Stimulated activated CD8-positive, alpha-beta memory T cell treated with anti-CD3 and anti-CD28 coated beads, Interleukin-4, amount 100 ng/mL, for 4 hours (primary cell): Measurements from ENCODE around the gene NRP2.

Experiments used
- DNase-seq, 2 donors: peaks; one replicate each; pipeline ENCODE4 v3.0.0-alpha.2; 2020; ENCODE audit warnings: low read depth in 2 of 2, low spot score in 1 of 2

NRP2 gene

DNA sequence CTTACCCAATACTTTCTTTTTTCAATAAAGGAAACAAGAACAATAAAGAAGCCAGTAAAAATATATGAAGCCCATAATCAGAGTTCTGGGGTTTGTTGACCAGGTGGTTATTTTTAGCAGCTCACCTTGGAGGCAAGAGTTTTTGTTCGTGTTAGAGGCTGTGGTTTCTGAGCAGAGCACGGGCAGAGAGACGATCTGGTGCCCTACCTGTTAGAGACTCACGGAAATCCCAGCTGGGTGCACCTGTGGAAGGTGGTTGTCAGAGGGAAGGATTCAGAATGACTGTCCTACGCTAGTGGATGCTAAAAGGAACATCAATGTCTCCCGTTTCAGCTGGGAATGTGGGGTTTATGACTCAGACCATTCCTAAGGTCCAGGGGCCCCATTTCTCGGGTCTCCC lies 87.6 kb downstream of the NRP2 start:
- DNase-seq = no peak

DNA sequence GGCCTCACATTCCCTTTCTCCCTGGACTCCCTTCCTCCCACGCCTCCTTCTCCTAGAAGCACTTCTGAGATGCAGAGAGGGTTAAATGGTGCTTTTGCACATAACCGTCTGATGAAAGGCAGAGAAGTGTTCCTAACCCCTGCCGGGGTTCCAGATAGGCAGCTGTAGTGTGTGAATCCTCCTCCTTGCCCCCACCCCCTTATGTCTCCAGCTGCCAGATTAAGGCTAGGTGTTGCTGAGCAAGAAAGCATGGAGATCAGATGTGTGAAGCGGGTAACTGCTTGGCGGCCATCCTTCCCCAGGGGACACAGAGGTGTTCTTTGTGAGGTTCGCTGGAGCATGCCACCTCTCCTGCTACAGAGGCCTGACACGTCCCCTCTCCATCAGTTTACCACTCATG lies 88.3 kb downstream of the NRP2 start:
- no peak for DNase-seq

DNA sequence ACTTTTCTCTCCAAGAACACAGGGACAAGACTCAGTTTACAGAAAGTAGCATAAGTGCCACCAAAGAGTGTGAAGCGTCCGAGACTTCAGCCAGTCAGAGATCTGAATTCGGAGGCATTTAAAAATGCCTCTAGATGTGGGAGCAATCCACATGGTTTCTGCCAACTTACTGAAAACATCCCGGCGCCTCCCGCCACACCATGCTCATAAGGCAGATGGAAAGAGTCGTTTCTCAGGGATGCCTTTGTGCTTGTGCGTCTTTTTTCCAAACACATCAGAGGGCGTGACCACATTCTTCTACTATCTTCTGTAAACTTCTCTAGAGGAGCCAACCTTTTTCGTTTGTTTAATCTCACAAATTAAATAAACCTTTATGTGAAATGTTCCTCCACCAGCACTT lies 88.7 kb downstream of the NRP2 start:
- no peak for DNase-seq

DNA sequence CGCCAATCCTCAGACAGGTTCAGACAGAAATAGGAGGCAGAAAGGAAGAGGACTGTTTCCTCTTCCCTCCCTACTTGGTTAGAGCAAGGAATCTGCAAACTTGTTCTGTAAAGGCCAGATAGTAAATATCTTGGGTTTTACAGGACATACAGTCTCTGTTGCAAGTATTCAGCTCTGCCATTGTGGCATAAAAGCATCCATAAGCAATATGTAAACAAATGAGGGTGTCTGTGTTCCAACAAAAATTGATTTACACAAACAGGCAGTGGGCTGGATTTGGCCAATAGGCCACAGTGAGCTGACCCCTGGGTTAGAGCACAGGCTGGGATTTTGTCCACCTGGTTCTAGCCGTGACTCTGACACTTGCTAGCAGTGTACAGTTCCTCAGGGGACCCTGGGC lies 89.4 kb downstream of the NRP2 start:
- DNase-seq = no peak

DNA sequence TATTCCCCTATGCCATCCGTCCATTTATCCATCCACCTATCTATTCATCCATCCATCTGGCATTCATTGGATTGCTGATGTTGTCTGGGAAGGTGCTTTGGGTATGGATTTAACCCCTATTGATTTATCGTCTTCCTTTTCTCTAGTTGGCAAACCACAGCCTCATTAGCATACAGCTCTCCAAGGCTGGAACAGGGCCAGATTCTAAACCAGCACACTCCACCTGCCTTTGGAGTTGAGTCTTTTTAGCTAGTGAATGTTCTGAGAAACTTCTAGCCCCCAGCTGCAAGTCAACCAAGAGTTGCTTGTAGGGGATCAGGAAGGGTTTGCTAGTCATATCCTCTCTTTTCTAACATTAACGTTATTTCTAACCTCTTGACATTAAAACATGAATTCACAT lies 90.7 kb downstream of the NRP2 start:
- no peak for DNase-seq

DNA sequence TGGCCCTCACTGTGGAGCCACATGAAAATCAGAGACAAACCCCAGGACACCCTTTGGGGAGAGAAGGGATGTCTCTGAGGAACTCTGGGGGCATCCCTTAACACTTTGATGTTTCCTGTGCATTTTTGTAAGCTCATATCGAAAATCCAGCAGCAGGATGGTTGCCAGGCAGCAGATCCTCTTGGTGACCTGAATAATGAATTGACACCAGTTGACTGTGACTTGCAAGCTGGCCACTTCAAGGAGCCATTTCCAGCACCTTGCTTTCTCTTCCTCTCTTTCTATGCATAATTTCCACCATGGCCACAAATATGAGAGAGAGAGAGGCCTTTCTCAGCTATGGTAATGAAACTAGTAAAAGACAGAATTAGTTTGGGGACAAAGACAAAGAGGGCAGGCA lies 91.7 kb downstream of the NRP2 start:
- no peak for DNase-seq

DNA sequence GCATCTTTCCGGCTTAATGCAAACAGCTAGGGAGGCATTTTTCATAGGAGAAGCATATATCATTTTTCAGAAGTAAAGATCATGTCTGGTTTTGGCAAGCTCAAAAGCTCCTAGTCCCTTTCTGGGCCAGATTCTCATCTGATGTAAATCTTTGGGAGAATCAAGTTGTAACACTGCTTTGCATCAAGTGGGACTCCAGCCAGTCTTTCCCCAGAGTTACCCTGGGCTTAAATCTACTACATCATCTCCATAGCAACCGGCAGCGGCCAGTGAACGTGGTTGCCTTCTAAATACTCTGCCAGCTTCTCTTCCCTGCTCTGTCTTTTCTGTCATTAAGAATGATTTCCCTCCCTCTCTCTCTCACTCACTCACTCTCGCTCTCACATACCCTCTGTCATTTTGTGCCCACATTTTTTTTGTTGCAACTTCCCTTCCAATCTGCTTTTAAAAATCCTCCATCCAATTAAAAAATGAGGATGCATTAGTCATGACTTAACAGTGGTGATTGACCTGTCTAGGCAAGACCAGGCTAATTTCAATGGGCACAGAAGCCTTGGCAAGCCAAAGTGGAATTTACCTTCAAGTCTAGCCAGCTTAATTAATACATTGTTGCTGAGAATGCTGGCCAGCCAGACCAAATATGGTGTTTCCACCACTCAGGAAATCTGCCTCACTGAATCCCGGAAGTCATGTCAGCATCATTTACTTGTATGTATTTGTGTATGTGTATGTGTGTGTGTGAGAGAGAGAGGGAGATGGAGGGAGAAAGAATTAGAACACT lies 93.0 kb downstream of the NRP2 start:
- DNase-seq = no peak

DNA sequence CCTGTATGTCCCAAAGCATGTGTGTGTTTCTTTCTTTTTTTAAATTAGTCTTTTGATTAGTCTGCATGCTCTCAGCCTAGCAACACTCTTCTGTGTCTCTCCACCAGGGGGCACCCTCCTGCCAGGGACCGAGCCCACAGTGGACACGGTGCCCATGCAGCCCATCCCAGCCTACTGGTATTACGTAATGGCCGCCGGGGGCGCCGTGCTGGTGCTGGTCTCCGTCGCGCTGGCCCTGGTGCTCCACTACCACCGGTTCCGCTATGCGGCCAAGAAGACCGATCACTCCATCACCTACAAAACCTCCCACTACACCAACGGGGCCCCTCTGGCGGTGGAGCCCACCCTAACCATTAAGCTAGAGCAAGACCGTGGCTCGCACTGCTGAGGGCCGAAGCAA lies 93.8 kb downstream of the NRP2 start:
- DNase-seq = no peak

DNA sequence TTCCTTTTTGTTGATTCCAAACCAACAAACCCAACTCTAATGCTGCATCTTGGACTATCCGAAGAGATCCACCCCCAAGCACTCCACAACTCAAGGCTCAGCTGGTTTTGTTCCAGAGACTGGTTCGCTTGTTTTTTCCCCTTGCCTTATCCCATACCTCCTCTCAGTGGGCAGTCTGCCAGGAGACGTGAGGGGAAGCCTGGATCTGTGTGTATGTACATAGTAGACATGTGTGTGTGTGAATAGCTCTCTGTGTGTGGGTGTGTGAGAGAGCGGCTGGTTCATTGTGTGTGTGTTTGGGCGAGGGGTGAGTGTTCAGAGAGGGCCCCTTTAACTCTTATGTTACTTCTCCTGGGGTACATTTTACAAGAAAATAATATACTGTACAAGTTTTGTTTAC lies 94.4 kb downstream of the NRP2 start:
- DNase-seq = no peak

DNA sequence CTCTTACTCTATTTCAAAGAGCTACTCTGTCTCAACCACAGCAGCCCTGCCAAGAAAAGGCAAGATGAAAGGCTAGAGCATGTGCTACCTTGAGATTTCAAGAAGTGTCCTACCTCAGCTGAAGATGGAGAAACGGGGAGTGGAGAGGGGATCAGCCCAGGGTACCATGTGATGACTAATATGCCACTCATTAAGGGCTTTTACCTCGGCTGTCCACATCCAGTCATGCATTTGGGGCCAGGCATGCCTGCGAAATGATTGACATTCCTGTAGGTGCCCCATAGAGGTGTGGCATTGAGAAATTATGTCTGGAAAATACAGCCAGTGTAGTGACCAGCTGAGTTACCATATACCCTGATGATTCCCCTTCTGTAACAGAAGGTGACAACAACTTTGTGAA lies 96.1 kb downstream of the NRP2 start:
- DNase-seq = no peak

DNA sequence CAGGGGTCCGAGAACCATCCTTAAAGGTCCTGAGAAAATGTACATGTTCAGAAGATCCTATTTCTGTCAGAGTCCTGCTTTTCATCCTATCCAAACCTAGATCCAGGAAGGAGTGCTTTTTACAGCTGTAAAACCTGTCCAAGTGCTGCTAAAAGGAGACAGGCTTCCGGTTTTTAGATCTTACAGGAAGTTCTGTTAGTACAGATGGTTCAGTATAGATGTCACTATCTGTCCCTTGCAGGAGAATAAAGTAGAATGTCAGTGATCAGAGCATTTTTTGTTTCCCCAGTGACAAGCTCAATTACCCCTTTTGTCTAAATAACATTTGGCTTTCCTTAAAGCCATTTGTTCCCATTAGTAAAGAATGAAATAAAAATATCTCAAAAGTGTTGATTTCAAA lies 98.3 kb downstream of the NRP2 start:
- DNase-seq = no peak

DNA sequence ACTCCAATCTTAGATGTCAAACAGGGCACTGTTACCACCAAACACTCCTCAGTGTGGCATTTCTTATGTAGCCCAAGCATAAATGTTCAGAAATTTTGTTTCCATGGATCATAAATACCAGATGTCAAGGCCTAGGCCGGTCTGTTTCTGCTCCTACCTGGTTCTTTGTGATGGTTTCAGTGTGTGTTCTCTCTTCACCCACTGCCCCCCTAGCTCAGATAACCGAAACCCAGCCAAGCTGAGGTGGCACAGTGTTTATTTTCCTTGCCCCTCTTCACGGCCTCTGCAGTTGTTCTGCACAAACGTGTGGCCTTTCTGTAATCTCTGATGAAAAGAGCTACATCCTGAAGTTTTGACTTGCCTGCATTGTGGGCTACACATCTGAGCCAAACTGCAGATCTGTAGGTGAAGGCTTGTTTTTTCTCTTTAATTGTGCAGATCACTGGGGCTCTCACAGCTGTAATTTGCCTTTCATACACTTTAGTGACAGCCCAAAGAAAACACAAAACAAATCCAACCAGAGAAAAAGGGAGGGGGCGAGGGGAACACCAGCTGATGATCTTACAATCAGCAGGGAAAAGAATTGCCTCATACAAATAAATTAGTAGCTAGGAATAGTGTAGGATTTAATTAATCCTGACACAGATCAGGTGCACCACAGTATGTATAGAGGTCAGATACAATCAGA lies 99.1 kb downstream of the NRP2 start:
- no peak for DNase-seq

DNA sequence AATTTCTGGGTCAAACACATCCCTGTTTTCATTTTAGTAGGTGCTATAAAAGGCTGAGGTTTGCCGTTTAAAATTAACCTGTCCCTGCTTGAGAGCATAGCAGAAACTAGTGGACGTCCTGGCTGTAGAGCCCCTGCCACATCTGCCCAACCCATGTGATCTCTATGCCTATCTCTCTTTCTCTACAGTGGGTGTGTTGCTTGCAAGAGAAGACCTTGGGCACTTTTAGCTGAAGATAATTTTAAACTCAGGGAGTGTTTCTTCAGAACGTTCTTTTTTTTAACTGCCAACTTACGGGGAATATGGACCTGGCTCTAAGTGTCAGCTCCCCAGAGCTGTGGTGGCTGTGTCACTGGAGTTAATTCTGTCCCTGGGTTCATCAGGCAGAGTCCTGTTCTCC lies 100.6 kb downstream of the NRP2 start:
- DNase-seq = no peak

DNA sequence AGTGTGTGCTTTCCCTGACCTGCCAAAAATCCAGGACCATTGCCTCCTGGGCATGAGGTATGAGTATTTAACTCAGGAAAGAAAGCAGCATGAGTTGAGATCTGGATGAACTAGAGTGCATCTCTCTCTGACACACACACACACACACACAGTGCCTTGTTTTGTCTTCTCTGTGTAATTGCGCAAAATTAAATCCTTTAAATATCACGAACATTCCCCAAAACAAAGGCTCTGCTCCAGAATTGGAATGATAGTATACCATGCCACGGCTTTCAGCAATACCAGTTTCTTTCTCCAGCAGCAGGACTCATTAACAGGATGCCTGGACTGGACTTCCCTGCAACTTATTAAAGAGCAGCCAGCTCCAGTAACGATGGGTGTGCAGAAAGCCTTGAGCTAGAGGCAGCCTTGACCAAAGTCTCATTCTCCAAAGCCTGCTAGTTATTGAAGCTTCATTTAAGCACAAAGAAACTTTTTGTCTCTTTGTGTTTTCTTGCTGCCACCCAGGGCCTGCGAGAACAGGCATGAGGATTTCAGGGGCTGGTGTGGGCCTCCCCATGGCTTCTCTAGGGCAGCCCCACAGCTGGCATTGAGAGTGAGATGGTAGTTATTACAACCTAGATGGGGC lies 101.7 kb downstream of the NRP2 start:
- DNase-seq = no peak

DNA sequence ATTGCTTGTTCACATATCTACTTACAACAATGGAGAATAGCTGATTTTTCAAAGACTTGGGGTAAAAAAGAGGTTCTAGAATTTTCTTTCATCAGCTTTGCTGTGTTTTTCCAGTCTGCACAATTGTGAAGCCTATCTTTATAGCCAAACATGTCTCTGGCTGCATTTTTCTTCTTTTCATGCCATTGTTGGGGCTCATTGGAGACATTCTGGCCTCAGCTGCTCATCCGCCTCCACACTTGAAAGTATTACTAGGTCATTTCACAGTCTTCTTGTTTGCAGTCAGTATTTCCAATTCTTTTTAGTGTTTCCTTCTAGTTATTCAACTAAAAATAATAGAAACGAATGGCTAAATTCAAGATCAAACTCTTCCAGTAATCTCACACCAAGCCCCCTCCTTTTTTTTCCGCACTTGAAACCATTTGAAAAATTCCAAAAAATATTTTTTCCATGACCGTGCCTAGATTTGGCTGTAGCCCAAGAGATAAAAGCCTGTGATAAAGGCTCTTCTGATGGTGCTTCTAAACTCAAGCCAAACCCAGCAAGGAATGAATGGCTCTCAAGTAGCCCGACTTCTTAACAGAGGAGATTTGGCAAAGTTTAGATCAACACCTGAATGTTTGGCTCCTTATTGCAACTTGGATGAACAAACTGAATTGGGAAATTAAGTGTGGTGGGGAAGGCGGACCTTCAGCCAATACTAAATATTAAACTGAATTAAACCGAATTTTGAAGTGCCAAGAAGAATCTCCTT lies 103.4 kb downstream of the NRP2 start:
- no peak for DNase-seq

DNA sequence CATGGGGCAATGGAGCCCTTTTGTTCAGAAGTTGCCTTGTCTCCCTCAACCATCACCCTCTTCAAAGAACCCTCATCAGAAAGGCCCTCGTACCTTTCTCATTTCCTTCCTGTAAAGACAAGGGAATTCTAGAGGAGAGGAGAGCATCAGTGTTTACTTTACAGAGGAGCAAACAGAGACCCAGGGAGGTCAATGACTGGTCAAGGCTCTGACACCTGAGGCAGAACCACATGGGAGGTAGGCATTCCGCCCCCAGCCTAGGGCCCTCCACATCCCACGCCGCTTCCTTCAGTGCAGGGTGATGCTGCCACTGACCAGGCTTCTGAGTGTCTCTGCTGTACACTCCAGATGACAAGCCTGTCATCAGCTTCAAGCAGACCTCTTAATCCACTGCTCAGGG lies 104.7 kb downstream of the NRP2 start:
- no peak for DNase-seq

DNA sequence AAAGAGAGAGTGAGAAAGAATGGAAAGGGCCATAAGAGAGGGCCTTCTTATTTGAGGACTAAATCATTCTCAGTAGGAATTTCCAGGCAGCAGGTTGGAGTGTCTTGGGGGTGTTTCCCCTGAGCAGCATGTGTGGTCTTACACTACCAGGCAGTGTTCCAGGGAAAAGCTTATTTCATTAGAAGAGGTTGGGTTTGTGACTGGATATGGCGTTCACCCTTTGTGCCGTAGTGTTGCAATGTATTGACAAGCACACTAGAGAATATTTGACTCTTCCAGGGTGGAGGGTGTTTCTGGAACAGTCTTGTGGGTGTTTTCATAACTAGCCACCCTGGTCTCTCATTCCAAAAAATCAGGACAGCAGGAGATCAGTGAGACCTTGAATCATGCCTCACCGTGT lies 105.5 kb downstream of the NRP2 start:
- DNase-seq = no peak

DNA sequence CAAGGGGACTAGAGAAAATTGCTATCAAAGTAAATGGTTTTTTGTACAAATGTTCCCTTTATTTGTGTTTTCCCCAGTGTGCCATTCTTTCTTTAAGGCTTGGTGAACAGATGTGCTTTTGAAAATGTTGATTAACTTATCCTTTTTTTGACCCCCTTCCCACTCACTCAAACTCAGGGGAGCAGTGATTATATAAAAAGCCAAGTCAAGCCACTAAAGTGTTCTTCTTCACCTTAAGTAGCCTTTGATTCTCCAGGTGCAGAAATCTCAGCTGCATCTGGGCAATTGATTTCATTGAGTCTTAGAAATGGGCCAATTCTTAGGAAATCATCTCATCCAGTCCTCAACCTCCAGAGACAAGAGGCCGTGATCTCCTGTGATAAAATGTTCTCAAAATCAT lies 107.6 kb downstream of the NRP2 start:
- DNase-seq = no peak

DNA sequence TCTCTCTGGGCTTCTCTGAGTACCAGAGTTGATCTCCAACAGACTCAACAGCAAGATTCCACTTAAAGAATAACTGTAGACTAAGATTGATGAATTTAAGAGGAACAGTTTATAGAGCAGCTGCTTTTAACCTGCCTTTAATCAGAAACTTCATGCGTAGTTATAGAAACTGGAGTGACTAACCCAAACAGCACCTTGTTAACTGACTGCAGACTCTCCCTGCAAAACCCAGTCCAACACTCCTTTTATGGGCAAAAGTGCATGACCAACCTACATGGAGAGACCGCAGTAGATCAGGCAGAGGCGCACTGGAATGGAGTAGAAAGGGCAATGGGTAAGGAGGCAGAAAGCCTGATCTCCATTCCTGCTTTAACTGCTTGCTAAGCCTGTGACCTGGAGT lies 110.6 kb downstream of the NRP2 start:
- DNase-seq = no peak

DNA sequence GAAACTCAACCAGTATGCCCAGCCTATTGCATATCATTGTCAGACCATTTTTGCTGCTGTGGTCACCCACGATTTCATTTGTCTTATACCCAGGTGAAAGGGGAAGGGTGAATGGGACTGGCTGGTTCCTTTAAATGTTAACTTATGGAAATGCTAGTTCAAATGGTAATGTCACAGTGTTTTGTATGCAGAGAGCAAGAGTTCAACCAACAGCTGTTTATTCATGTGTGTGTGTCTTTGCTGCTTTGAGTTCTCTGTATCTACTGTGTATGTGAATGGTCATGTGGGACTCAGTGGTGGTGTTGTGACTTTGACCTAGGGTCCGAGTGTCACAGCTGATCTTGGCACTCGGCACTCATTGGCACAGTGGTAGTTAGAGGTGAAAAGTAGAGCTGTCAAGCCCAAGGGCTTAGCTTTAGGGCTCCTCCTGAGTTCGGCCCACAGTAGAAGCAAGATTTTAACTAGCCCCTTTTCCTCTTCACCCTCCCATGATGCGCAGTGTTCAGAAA lies 114.6 kb downstream of the NRP2 start:
- no peak for DNase-seq

DNA sequence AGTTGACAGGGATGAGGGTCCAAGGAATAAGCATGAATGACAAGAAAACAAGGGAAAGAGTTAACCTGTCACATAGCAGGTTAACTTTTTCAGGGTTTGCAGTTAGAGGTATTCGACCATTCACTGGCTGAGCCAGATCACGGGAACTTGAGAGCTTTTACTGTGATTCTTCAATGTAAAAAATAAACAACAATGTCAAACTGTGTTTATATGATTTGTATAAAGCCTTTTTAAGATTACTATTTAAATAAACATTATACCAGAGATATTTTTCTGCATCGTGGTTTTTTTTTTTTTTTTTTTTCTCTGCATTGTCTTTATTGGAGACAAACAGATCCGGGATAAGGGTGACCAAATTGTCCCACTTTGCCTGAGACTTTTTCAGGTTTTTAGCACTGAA lies 115.6 kb downstream of the NRP2 start:
- no peak for DNase-seq

DNA sequence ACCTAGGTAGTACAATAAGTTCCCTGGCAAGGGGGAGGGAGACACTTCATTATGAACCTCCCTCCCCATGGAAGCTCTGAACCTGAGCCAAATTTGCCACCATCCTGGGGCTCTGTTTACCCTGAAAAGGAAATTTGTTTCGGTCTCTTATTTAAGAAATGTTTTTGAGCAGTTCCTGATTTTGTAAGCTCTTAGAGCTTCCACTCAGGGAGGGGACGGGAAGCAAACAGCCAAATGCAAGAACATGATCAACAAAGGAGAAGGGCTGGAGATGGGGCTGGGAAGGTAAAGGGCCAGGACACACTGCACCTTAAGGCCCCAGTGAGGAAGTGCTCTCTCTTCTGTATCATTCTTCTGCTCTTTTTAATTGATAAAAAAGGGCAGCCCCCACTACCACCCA lies 117.9 kb downstream of the NRP2 start:
- DNase-seq = no peak
